ENCODE data around the gene TSEN2.

Gene TSEN2

GRCh38 chr3:12506201-12506709 lies 22.0 kb downstream of the TSEN2 start:
- 96 to 100% methylated on average over 3 of the region's 5 CpGs for WGBS, 2 experiments (ENCODE audit: insufficient coverage in 2 of 2)
- peaks cover 57% of the 10 kb centered on the region for H3K36me3 ChIP-seq (ENCODE audit: control insufficient read depth, insufficient read depth, low read length)

GRCh38 chr3:12507591-12508281 lies 23.5 kb downstream of the TSEN2 start:
- Histone ChIP-seq H3K27ac (ENCODE audit: low read depth, low read length, severe bottlenecking) (peak overlapping the region; percentile 88), H3K36me3 (ENCODE audit: control insufficient read depth, insufficient read depth, low read length) (peaks cover 48% of the 10 kb centered on the region)
- WGBS, 2 experiments (ENCODE audit: insufficient coverage in 2 of 2), result 79 to 80% methylated on average over 8 of the region's 8 CpGs

More at GRCh38 chr3:12506201-12506709, 22.0 kb downstream of the TSEN2 start:
- Histone ChIP-seq H3K9me3 (ENCODE audit: control insufficient read depth, low read length) (no peaks in the 10 kb centered on the region), H3K4me3 (ENCODE audit: extremely low read depth, insufficient read depth, low read length, poor library complexity, severe bottlenecking) (no peak overlapping the region), H3K4me1 (ENCODE audit: control insufficient read depth, insufficient read depth, low read length, poor library complexity, severe bottlenecking) (peaks cover 18% of the 10 kb centered on the region), H3K27ac (ENCODE audit: low read depth, low read length, severe bottlenecking) (no peak overlapping the region)

GRCh38 chr3:12508291-12508700 lies 24.0 kb downstream of the TSEN2 start:
- Histone ChIP-seq H3K27ac (ENCODE audit: low read depth, low read length, severe bottlenecking) (peak overlapping the region; percentile 88), H3K36me3 (ENCODE audit: control insufficient read depth, insufficient read depth, low read length) (peaks cover 43% of the 10 kb centered on the region), H3K4me3 (ENCODE audit: extremely low read depth, insufficient read depth, low read length, poor library complexity, severe bottlenecking) (no peak overlapping the region), H3K4me1 (ENCODE audit: control insufficient read depth, insufficient read depth, low read length, poor library complexity, severe bottlenecking) (peaks cover 18% of the 10 kb centered on the region), H3K9me3 (ENCODE audit: control insufficient read depth, low read length) (no peaks in the 10 kb centered on the region)
- WGBS, 2 experiments (ENCODE audit: insufficient coverage in 2 of 2), result 50 to 53% methylated on average over 3 to 5 of the region's 5 CpGs

More at GRCh38 chr3:12507591-12508281, 23.5 kb downstream of the TSEN2 start:
- H3K9me3 ChIP-seq (ENCODE audit: control insufficient read depth, low read length), result no peaks in the 10 kb centered on the region
- H3K4me3 ChIP-seq (ENCODE audit: extremely low read depth, insufficient read depth, low read length, poor library complexity, severe bottlenecking), result no peak overlapping the region
- peaks cover 18% of the 10 kb centered on the region for H3K4me1 ChIP-seq (ENCODE audit: control insufficient read depth, insufficient read depth, low read length, poor library complexity, severe bottlenecking)

- Histone ChIP-seq H3K4me1 (ENCODE audit: control insufficient read depth, insufficient read depth, low read length, poor library complexity, severe bottlenecking) (peaks cover 18% of the 10 kb centered on the region), H3K36me3 (ENCODE audit: control insufficient read depth, insufficient read depth, low read length) (peaks cover 31% of the 10 kb centered on the region), H3K27ac (ENCODE audit: low read depth, low read length, severe bottlenecking) (no peak overlapping the region), H3K9me3 (ENCODE audit: control insufficient read depth, low read length) (no peaks in the 10 kb centered on the region), H3K4me3 (ENCODE audit: extremely low read depth, insufficient read depth, low read length, poor library complexity, severe bottlenecking) (no peak overlapping the region)
- WGBS, 2 experiments (ENCODE audit: insufficient coverage in 2 of 2), result 93 to 100% methylated on average over 3 of the region's 3 CpGs
Observed at GRCh38 chr3:12509466-12509865, 25.2 kb downstream of the TSEN2 start.

- no peak overlapping the region for H3K4me3 ChIP-seq (ENCODE audit: extremely low read depth, insufficient read depth, low read length, poor library complexity, severe bottlenecking)
- peaks cover 12% of the 10 kb centered on the region for H3K4me1 ChIP-seq (ENCODE audit: control insufficient read depth, insufficient read depth, low read length, poor library complexity, severe bottlenecking)
- H3K36me3 ChIP-seq (ENCODE audit: control insufficient read depth, insufficient read depth, low read length), result peaks cover 17% of the 10 kb centered on the region
- 100% methylated on average over 1 of the region's 4 CpGs; no CpG with 5 or more reads in 1 of the 2 experiments for WGBS, 2 experiments (ENCODE audit: insufficient coverage in 2 of 2)
- H3K27ac ChIP-seq (ENCODE audit: low read depth, low read length, severe bottlenecking), result no peak overlapping the region
- no peaks in the 10 kb centered on the region for H3K9me3 ChIP-seq (ENCODE audit: control insufficient read depth, low read length)
Observed at GRCh38 chr3:12512534-12513118, 28.3 kb downstream of the TSEN2 start.

- H3K27ac ChIP-seq (ENCODE audit: low read depth, low read length, severe bottlenecking), result no peak overlapping the region
- peaks cover 10% of the 10 kb centered on the region for H3K4me1 ChIP-seq (ENCODE audit: control insufficient read depth, insufficient read depth, low read length, poor library complexity, severe bottlenecking)
- no peaks in the 10 kb centered on the region for H3K9me3 ChIP-seq (ENCODE audit: control insufficient read depth, low read length)
- WGBS, 2 experiments (ENCODE audit: insufficient coverage in 2 of 2), result 91 to 98% methylated on average over 4 to 5 of the region's 5 CpGs
- H3K36me3 ChIP-seq (ENCODE audit: control insufficient read depth, insufficient read depth, low read length), result peaks cover 17% of the 10 kb centered on the region
- no peak overlapping the region for H3K4me3 ChIP-seq (ENCODE audit: extremely low read depth, insufficient read depth, low read length, poor library complexity, severe bottlenecking)
Observed at GRCh38 chr3:12513694-12514446, 29.6 kb downstream of the TSEN2 start.

- Histone ChIP-seq H3K36me3 (ENCODE audit: control insufficient read depth, insufficient read depth, low read length) (peaks cover 15% of the 10 kb centered on the region), H3K27ac (ENCODE audit: low read depth, low read length, severe bottlenecking) (no peak overlapping the region), H3K4me1 (ENCODE audit: control insufficient read depth, insufficient read depth, low read length, poor library complexity, severe bottlenecking) (peaks cover 9% of the 10 kb centered on the region), H3K4me3 (ENCODE audit: extremely low read depth, insufficient read depth, low read length, poor library complexity, severe bottlenecking) (no peak overlapping the region), H3K9me3 (ENCODE audit: control insufficient read depth, low read length) (no peaks in the 10 kb centered on the region)
Observed at GRCh38 chr3:12515631-12516030, 31.4 kb downstream of the TSEN2 start.

GRCh38 chr3:12516873-12517272 lies 32.6 kb downstream of the TSEN2 start:
- 90 to 93% methylated on average over 5 to 6 of the region's 11 CpGs for WGBS, 2 experiments (ENCODE audit: insufficient coverage in 2 of 2)
- H3K9me3 ChIP-seq (ENCODE audit: control insufficient read depth, low read length), result no peaks in the 10 kb centered on the region
- peaks cover 19% of the 10 kb centered on the region for H3K36me3 ChIP-seq (ENCODE audit: control insufficient read depth, insufficient read depth, low read length)
- peaks cover 9% of the 10 kb centered on the region for H3K4me1 ChIP-seq (ENCODE audit: control insufficient read depth, insufficient read depth, low read length, poor library complexity, severe bottlenecking)
- H3K4me3 ChIP-seq (ENCODE audit: extremely low read depth, insufficient read depth, low read length, poor library complexity, severe bottlenecking), result no peak overlapping the region
- no peak overlapping the region for H3K27ac ChIP-seq (ENCODE audit: low read depth, low read length, severe bottlenecking)

- no peaks in the 10 kb centered on the region for H3K9me3 ChIP-seq (ENCODE audit: control insufficient read depth, low read length)
- H3K4me3 ChIP-seq (ENCODE audit: extremely low read depth, insufficient read depth, low read length, poor library complexity, severe bottlenecking), result no peak overlapping the region
- H3K27ac ChIP-seq (ENCODE audit: low read depth, low read length, severe bottlenecking), result peak overlapping the region; percentile 63
- WGBS, 2 experiments (ENCODE audit: insufficient coverage in 2 of 2), result 96% methylated on average over 3 to 6 of the region's 6 CpGs
- peaks cover 9% of the 10 kb centered on the region for H3K4me1 ChIP-seq (ENCODE audit: control insufficient read depth, insufficient read depth, low read length, poor library complexity, severe bottlenecking)
- H3K36me3 ChIP-seq (ENCODE audit: control insufficient read depth, insufficient read depth, low read length), result peaks cover 30% of the 10 kb centered on the region
Observed at GRCh38 chr3:12518261-12519028, 34.2 kb downstream of the TSEN2 start.

GRCh38 chr3:12521010-12521409 lies 36.7 kb downstream of the TSEN2 start:
- H3K4me1 ChIP-seq (ENCODE audit: control insufficient read depth, insufficient read depth, low read length, poor library complexity, severe bottlenecking), result peaks cover 9% of the 10 kb centered on the region
- peaks cover 30% of the 10 kb centered on the region for H3K36me3 ChIP-seq (ENCODE audit: control insufficient read depth, insufficient read depth, low read length)
- H3K4me3 ChIP-seq (ENCODE audit: extremely low read depth, insufficient read depth, low read length, poor library complexity, severe bottlenecking), result no peak overlapping the region
- no peak overlapping the region for H3K27ac ChIP-seq (ENCODE audit: low read depth, low read length, severe bottlenecking)
- 100% methylated on average over 1 of the region's 2 CpGs for WGBS, 2 experiments (ENCODE audit: insufficient coverage in 2 of 2)
- H3K9me3 ChIP-seq (ENCODE audit: control insufficient read depth, low read length), result no peaks in the 10 kb centered on the region
